ENCODE measurements around the gene NUDT12.

NUDT12 gene

DNA sequence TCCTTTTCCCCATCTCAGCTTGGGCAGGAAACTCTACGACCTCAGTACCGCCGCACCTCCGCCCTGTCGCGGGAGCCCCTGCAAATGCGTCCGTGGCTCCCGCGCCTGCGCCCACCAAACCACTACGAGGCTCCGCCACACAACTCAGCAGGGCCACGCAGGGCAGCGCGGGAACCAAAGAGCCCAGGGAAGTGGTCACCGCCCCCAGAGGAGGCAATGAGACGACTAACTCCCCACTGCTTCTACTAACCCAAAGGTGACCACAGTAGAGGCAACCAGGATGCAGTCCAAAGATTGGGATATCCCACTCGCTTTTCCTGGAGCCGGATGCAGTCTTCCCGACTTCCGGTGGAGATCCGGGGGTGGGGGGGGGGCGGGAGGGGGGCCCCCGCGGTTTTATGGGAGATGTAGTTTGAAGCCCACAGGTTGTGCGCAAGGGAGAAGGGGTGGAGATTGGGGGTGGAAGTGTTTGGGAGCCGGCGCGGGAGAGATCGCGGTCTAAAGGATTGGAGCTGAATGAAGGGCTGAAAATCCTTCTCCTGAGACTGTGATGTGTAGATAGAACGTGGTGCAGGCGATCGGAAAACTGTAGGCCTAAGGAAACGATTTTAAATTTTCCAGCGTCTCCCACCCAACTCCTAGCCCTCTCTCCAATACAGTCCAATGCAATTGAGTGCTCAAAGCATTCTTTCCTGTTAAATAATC, at the start of gene NUDT12:
NUDT12 (minus strand) TSS at position 337 of the 705 bp plus-strand sequence. CDS start 2,541 bp downstream, outside the sequence.
- peak; percentile 88 for DNase-seq (ENCODE audit: low spot score)

DNA sequence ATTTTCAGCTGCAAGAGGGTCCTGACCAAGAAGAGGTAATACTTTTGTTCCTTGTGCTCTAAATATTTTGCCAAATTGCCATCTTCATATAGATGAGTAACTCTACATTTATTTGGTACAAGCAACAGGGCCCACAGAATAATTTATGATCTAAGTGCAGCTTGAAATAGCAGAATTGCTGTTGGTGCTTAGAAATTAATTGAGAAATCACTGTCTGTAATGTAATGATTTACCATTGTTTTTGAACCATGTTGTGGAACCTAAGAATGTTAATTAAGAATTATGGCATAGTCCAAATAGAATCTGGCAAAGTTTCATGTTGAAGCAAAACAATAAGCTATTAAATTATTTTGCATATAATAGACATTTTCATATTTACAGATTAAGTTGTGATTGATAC, 44.8 kb upstream of the NUDT12 start:
- DNase-seq (ENCODE audit: low spot score) = no peak

DNA sequence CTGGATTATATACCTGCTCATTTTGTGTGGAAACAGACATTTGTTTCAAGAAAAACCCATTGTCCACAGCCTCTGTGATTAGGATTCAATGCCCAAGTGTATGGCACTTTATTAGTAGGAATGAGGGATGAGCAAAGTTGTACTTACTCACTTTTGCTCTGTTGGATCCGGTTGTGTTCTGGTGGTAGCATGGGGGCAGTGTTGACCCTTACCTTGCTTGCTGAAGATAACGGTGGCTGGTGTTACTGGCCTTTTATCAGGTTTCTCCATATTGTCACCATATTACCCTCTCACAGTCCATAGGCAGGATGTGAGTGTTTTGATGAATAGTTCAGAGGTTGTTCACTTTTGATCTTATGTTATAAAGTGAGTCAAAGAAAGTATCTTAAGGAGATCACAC, 42.7 kb upstream of the NUDT12 start:
- DNase-seq (ENCODE audit: low spot score) = no peak

- no peak for DNase-seq (ENCODE audit: low spot score)
Measured at GRCh38 chr5:103602438-103602837, 39.8 kb upstream of the NUDT12 start.

- no peak for DNase-seq (ENCODE audit: low spot score)
Measured at GRCh38 chr5:103601314-103601713, 38.7 kb upstream of the NUDT12 start.

DNA sequence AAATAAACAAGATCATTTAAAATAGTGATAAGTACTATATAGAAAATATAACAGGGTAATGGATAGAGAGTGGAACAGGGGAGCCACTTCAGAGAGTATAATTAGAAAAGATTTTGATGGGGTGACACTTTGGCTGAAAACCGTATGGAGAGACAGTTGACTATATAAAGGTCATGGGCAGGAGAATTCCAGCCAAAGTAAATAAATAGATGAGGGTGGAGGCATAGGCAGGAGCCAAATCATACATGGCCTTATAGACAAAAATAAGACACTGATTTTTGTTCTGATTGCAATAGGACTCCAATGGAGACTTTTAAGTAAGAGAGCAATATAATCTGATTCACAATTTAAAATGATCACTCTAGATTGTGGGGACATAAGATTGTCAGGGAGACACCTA, 37.5 kb upstream of the NUDT12 start:
- DNase-seq (ENCODE audit: low spot score) = no peak

DNA sequence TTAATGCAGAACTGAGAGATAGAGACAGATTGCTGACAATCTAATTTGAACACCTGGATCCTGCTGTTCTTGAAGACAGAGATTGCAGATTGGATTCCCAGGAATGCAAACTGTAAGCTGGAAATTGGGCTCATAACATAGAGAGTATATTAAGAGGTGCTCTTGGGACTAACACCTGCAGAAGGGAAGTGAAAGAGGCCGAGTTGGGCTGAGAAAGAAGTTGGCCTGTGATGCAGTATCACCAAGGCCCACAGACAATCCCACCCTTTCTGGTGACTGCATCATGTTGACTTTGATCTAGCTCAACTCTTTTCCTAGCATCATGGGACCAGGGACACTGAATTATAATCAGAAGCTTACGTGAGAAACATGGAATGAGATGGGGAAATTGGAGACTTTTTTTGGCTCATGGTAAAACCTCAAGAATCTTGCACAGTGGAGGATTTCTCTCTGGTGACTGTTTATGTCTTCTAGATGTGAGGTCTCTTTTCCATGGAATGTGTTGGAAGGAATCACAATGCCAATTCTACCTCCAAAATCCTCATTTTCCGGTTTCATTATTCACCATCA, 36.5 kb upstream of the NUDT12 start:
- no peak for DNase-seq (ENCODE audit: low spot score)

DNA sequence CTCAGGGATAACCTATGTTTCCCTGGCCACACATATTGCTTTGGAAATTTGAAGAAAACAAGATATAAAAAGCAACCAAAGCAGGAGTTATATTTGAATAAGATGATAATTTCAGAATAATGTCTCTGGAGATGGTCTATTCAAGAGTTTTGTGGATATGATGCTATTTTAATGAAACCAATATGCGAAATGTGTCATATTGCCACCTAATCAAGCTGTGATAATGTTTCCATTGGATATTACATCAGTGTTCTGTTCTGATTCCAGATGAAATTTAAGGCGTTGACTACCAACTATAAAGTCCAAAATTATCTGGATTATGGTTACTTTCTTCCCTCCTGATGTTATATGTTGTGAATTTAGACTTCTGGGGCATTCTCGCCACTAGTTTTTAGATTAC, 27.6 kb upstream of the NUDT12 start:
- DNase-seq (ENCODE audit: low spot score) = no peak

GRCh38 chr5:103589776-103590175, 27.2 kb upstream of the NUDT12 start:
- DNase-seq (ENCODE audit: low spot score) = no peak

GRCh38 chr5:103589357-103589756, 26.8 kb upstream of the NUDT12 start:
- peak; percentile 14 for DNase-seq (ENCODE audit: low spot score)

DNA sequence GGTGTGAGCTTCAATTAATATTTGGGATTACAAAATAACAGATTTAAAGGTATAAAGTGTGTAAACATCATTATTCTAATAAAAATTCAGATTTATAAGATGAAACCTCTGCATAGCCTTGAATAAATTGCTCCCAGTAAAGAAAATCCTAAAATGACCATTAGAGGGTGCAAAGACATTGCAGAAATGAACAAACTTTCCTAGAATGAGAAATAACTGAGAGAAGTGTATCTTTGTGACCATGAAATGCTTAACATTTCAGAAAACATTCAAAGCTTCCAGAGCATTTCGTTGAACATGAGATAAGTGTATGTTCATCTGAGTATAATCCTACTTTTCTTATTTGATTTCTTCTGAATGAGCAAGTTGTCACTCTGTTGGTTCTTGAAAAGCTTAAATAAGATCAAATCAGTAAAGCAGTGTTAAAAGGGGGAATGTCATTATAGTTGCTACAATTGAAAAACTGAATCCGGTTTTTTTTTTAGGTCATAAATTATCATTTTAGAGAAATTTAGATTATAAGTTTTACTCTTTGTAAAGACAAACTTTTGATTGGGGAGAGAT, 24.7 kb upstream of the NUDT12 start:
- DNase-seq (ENCODE audit: low spot score) = peak; percentile 66

GRCh38 chr5:103582364-103582763, 19.8 kb upstream of the NUDT12 start:
- DNase-seq (ENCODE audit: low spot score) = peak; percentile 67

GRCh38 chr5:103573411-103573810, 10.8 kb upstream of the NUDT12 start:
- DNase-seq (ENCODE audit: low spot score) = no peak

DNA sequence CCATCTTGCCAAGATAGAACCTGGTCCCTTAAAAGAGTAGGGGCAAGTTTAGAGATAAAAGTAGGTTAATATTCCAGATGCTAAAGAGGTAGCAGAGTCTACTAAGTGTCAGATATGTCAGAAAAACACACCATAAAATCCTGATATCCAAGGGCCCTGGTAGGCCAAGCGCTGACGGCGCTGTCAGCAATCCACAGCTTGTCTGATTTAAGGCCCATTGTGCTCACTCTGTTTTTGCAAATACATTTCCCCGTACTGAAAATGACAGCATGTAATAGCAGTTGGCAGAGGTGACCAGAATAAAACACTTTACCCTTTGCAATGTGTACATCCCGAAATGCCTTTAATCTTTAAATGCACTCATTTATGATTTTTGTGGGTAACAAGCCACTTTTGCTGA, 9.9 kb upstream of the NUDT12 start:
- DNase-seq (ENCODE audit: low spot score) = no peak

DNA sequence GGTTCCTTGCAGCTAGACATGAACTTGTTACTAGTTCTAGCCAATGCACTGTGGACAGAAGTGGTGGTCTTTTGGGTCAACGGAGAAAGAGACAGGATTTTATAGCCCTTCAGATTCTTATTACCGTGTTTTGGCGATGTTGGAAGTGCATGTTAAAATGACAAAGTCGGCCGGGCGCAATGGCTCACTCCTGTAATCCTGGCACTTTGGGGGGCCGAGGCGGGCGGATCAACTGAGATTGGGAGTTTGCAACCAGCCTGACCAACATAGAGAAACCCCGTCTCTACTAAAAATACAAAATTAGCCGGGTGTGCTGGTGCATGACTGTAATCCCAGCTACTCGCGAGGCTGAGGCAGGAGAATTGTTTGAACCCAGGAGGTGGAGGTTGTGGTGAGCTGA, 9.1 kb upstream of the NUDT12 start:
- DNase-seq (ENCODE audit: low spot score) = no peak

GRCh38 chr5:103569313-103570060, 6.9 kb upstream of the NUDT12 start:
- DNase-seq (ENCODE audit: low spot score) = no peak

GRCh38 chr5:103565719-103566118, 3.1 kb upstream of the NUDT12 start:
- no peak for DNase-seq (ENCODE audit: low spot score)

DNA sequence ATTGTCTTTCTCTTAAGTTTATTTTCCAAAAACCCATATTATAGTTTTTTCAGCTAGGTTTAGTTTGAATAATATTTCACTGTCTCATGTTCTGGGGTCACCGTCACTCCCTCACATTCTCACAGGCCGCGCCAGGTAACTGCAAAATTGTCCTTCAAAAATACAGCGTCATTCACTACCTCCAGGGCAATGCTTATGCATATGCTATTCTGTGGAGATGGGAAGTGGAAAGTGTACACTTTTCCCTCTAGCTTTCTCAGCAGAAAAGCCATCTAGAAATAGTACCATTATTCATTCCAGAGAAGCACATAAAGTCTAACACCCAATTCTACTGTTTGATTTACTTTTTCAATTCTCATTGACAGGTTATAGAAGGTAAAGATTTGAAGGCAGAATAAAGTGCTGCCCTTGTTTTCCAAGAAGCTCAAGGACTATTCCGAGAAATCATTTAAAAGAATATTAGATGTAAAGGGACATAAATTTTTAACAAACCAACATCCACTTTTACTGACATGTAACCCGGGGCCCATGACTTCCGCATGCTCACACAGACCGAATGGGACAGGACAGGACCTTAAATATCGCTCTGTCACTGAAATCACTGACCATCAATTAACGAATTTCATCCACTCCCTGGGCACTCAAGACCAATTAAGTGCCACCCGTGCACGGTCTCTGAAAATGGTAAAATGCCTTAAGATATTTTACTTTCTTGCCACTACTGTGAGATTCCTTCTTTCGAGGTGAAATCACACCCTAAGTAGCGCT, 720 bp downstream of the NUDT12 start:
- peak; percentile 50 for DNase-seq (ENCODE audit: low spot score)

GRCh38 chr5:103560826-103561225, 1.8 kb downstream of the NUDT12 start:
- DNase-seq (ENCODE audit: low spot score) = no peak

DNA sequence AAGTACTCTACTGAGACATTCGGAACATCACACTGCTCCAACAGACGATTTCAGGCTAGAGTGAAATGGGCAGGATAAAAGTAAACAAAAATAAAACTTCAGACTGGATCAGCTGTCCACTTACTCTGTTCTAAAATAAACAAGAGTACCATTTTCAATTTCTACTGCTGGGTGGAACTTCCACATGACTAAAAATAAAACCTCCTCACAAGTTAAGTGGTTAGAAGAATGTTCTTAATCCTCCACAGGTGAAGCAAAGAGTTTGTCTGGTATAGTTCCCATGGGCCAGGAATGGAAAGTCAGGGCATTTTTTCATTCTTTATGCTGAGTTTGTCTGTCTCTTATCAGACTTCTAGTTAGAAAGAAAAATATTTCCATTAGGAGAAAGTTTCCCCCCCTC, 15.7 kb downstream of the NUDT12 start:
- DNase-seq (ENCODE audit: low spot score) = no peak

- DNase-seq (ENCODE audit: low spot score) = no peak
Measured at GRCh38 chr5:103542441-103542840, 20.1 kb downstream of the NUDT12 start.

- DNase-seq (ENCODE audit: low spot score) = no peak
Measured at GRCh38 chr5:103541569-103541968, 21.0 kb downstream of the NUDT12 start.
